ENCODE measurements around the gene NUP58. TPM values are rescaled to one million over a fixed set of nuclear protein-coding genes. Genes with fewer than 3 reads are reported as not detected.

NUP58 gene
- polyA plus RNA-seq, 1 donor (not counting 4 experiments of a cell fraction or from before 2014, with no cell fraction given), result 51.5 TPM

DNA sequence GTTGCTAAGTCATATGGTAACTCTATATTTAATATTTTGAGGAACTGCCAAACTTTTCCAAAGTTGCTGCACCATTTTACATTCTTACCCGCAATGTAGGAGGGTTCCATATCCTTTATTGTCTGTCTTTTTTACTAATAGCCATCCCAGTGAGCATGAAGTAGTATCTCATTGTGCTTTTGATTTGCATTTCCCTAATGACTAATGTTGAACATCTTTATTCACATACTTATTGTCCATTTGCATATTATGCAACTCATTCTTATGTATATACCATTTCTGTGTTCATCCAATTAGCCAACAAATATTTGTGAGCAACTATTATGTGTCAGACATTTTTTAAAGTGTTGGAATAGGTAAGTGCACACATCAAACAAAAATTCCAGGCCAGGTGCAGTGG, 50.0 kb downstream of the NUP58 start:
- Histone ChIP-seq H3K4me3 (ENCODE audit: control insufficient read depth in 2 of 3, extremely low read depth in 1 of 3, insufficient read depth in 2 of 3, low read depth in 1 of 3, low read length in 3 of 3) (no peak overlapping the region), H3K9me3 (ENCODE audit: control insufficient read depth, low read depth, low read length) (no peaks in the 10 kb centered on the region), H3K79me2 (ENCODE audit: control insufficient read depth, insufficient read depth, low read length) (no peaks in the 10 kb centered on the region), H3K4me2 (ENCODE audit: control insufficient read depth, extremely low read depth, insufficient read depth, low read depth, low read length) (no peak overlapping the region), H3K36me3 (ENCODE audit: control insufficient read depth in 2 of 2, extremely low read depth in 1 of 2, insufficient read depth in 2 of 2, low read length in 2 of 2) (no peaks in the 10 kb centered on the region), H3K9me1 (ENCODE audit: control insufficient read depth, extremely low read depth, insufficient read depth, low read length) (no peaks in the 10 kb centered on the region), H3K27me3 (ENCODE audit: control insufficient read depth, extremely low read depth, insufficient read depth, low read length) (peaks cover 6% of the 10 kb centered on the region), H2AFZ (ENCODE audit: control insufficient read depth, low read length) (no peak overlapping the region), H3K27ac (ENCODE audit: control insufficient read depth, insufficient read depth, low read length) (no peak overlapping the region), H3K4me1 (ENCODE audit: control insufficient read depth, extremely low read depth, insufficient read depth, low read length) (no peaks in the 10 kb centered on the region), H3K9ac (ENCODE audit: control insufficient read depth, extremely low read depth, insufficient read depth, low read length) (no peak overlapping the region), H4K20me1 (ENCODE audit: control insufficient read depth, extremely low read depth, insufficient read depth, low read length) (no peaks in the 10 kb centered on the region)
- no peak for TF ChIP-seq EZH2 (IDR thresholded peaks at IDR 0.05; ENCODE audit: low read length)
- TF ChIP-seq, protein P1, sequence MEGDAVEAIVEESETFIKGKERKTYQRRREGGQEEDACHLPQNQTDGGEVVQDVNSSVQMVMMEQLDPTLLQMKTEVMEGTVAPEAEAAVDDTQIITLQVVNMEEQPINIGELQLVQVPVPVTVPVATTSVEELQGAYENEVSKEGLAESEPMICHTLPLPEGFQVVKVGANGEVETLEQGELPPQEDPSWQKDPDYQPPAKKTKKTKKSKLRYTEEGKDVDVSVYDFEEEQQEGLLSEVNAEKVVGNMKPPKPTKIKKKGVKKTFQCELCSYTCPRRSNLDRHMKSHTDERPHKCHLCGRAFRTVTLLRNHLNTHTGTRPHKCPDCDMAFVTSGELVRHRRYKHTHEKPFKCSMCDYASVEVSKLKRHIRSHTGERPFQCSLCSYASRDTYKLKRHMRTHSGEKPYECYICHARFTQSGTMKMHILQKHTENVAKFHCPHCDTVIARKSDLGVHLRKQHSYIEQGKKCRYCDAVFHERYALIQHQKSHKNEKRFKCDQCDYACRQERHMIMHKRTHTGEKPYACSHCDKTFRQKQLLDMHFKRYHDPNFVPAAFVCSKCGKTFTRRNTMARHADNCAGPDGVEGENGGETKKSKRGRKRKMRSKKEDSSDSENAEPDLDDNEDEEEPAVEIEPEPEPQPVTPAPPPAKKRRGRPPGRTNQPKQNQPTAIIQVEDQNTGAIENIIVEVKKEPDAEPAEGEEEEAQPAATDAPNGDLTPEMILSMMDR (optimal IDR thresholded peaks at IDR 0.05 in 1 of 3, IDR thresholded peaks at IDR 0.05 in 1 of 3, conservative IDR thresholded peaks at IDR 0.05 in 1 of 3; ENCODE audit: extremely low read depth in 1 of 3, insufficient read depth in 2 of 3, low read length in 3 of 3), result no peak
- dilution Hi-C loops (cut with MboI; ENCODE audit: extremely low pct_ligation_motif_present, low sequenced_read_pairs), result no loop called here
- DNase-seq (ENCODE audit: low read depth, low spot score), result no peak
- no peak for FAIRE-seq

GRCh38 chr13:25352230-25352629, 50.8 kb downstream of the NUP58 start:
- DNase-seq (ENCODE audit: low read depth, low spot score) (no peak), FAIRE-seq (no peak)

More at GRCh38 chr13:25352230-25352629, 50.8 kb downstream of the NUP58 start:
- H3K27ac ChIP-seq (ENCODE audit: control insufficient read depth, insufficient read depth, low read length), result no peak overlapping the region
- no peaks in the 10 kb centered on the region for H3K9me1 ChIP-seq (ENCODE audit: control insufficient read depth, extremely low read depth, insufficient read depth, low read length)
- H3K9ac ChIP-seq (ENCODE audit: control insufficient read depth, extremely low read depth, insufficient read depth, low read length), result no peak overlapping the region
- H3K36me3 ChIP-seq (ENCODE audit: control insufficient read depth in 2 of 2, extremely low read depth in 1 of 2, insufficient read depth in 2 of 2, low read length in 2 of 2), result no peaks in the 10 kb centered on the region
- no peaks in the 10 kb centered on the region for H3K79me2 ChIP-seq (ENCODE audit: control insufficient read depth, insufficient read depth, low read length)
- H3K4me3 ChIP-seq (ENCODE audit: control insufficient read depth in 2 of 3, extremely low read depth in 1 of 3, insufficient read depth in 2 of 3, low read depth in 1 of 3, low read length in 3 of 3), result no peak overlapping the region
- H3K9me3 ChIP-seq (ENCODE audit: control insufficient read depth, low read depth, low read length), result no peaks in the 10 kb centered on the region
- no peak for TF ChIP-seq EZH2 (IDR thresholded peaks at IDR 0.05; ENCODE audit: low read length)
- TF ChIP-seq, protein P1 (optimal IDR thresholded peaks at IDR 0.05 in 1 of 3, IDR thresholded peaks at IDR 0.05 in 1 of 3, conservative IDR thresholded peaks at IDR 0.05 in 1 of 3; ENCODE audit: extremely low read depth in 1 of 3, insufficient read depth in 2 of 3, low read length in 3 of 3), result no peak
- H3K4me1 ChIP-seq (ENCODE audit: control insufficient read depth, extremely low read depth, insufficient read depth, low read length), result no peaks in the 10 kb centered on the region
- H3K4me2 ChIP-seq (ENCODE audit: control insufficient read depth, extremely low read depth, insufficient read depth, low read depth, low read length), result no peak overlapping the region
- dilution Hi-C loops (cut with MboI; ENCODE audit: extremely low pct_ligation_motif_present, low sequenced_read_pairs), result no loop called here
- H3K27me3 ChIP-seq (ENCODE audit: control insufficient read depth, extremely low read depth, insufficient read depth, low read length), result peaks cover 6% of the 10 kb centered on the region
- no peaks in the 10 kb centered on the region for H4K20me1 ChIP-seq (ENCODE audit: control insufficient read depth, extremely low read depth, insufficient read depth, low read length)
- H2AFZ ChIP-seq (ENCODE audit: control insufficient read depth, low read length), result no peak overlapping the region
